Neutrophil (primary cell): ENCODE results near the gene ITM2B.
"Not testable (repeated sequence)": the region's sequence is repeated elsewhere in the genome, so short reads cannot be mapped to it uniquely, and the experiment has no call there.

Source experiments
- H3K27ac ChIP-seq: fragments of 200-600 bp; sonication (generic); 2 replicates; pipeline ENCODE4 v1.5.1; 2016; ENCODE audit warnings: mild to moderate bottlenecking, moderate library complexity
- H3K27me3 ChIP-seq: fragments of 200-600 bp; sonication (generic); 2 replicates; pipeline ENCODE4 v1.6.0; 2016; ENCODE audit warnings: mild to moderate bottlenecking
- H3K36me3 ChIP-seq: fragments of 200-600 bp; sonication (generic); 2 replicates; pipeline ENCODE4 v1.5.1; 2017
- H3K4me1 ChIP-seq, 2 experiments: fragments of 200-600 bp in 1 of 2; sonication (generic) in 1 of 2; 1 replicate in 1 of 2; 2 replicates in 1 of 2; pipeline versions ENCODE4 v1.5.1 to v1.6.1; 2013 to 2016; ENCODE audit warnings: low read depth in 1 of 2, low read length in 1 of 2, mild to moderate bottlenecking in 1 of 2, moderate library complexity in 1 of 2; ENCODE audit not compliant: control insufficient read depth in 1 of 2, insufficient read depth in 1 of 2
- H3K4me3 ChIP-seq, 2 experiments: fragments of 200-600 bp in 1 of 2; sonication (generic) in 1 of 2; 1 replicate in 1 of 2; 2 replicates in 1 of 2; pipeline ENCODE4 v1.5.1; 2013 to 2016; ENCODE audit warnings: low read depth in 1 of 2, low read length in 1 of 2, mild to moderate bottlenecking in 1 of 2, moderate library complexity in 1 of 2
- H3K9me3 ChIP-seq: fragments of 200-600 bp; sonication (generic); 2 replicates; pipeline ENCODE4 v1.5.1; 2016
- CTCF ChIP-seq: fragments of 200-600 bp; sonication (generic); IDR thresholded peaks from 2 replicates; pipeline ENCODE4 v1.5.1; 2016; ENCODE audit warnings: antibody characterized with exemption

ITM2B gene

GRCh38 chr13:48201044-48201443, 32.0 kb upstream of the ITM2B start:
- H3K4me3 ChIP-seq, result no peak overlapping the region
- H3K27me3 ChIP-seq, result no peaks in the 10 kb centered on the region
- H3K4me1 ChIP-seq, result no peaks in the 10 kb centered on the region
- H3K36me3 ChIP-seq, result no peaks in the 10 kb centered on the region
- no peak for TF ChIP-seq CTCF
- H3K27ac ChIP-seq, result no peak overlapping the region
- H3K9me3 ChIP-seq, result no peaks in the 10 kb centered on the region

GRCh38 chr13:48207207-48207606, 25.8 kb upstream of the ITM2B start:
- not testable (repeated sequence) for H3K4me3 ChIP-seq, H3K27me3 ChIP-seq, H3K9me3 ChIP-seq, H3K4me1 ChIP-seq, H3K36me3 ChIP-seq, H3K27ac ChIP-seq

GRCh38 chr13:48210178-48210577, 22.8 kb upstream of the ITM2B start:
- H3K9me3 ChIP-seq, result no peaks in the 10 kb centered on the region
- no peaks in the 10 kb centered on the region for H3K4me1 ChIP-seq
- H3K4me3 ChIP-seq, result no peak overlapping the region
- no peak overlapping the region for H3K27ac ChIP-seq
- H3K27me3 ChIP-seq, result no peaks in the 10 kb centered on the region
- no peaks in the 10 kb centered on the region for H3K36me3 ChIP-seq
- no peak for TF ChIP-seq CTCF

GRCh38 chr13:48214519-48215121, 18.4 kb upstream of the ITM2B start:
- Histone ChIP-seq H3K4me3 (no peak overlapping the region), H3K27ac (no peak overlapping the region), H3K36me3 (no peaks in the 10 kb centered on the region), H3K9me3 (peaks cover 9% of the 10 kb centered on the region), H3K27me3 (no peaks in the 10 kb centered on the region), H3K4me1 (peaks cover 7 to 8% of the 10 kb centered on the region in 2 experiments)
- no peak for TF ChIP-seq CTCF

GRCh38 chr13:48215511-48216203, 17.3 kb upstream of the ITM2B start:
- H3K4me1 ChIP-seq, result peaks cover 17 to 18% of the 10 kb centered on the region in 2 experiments
- H3K36me3 ChIP-seq, H3K4me3 ChIP-seq, H3K9me3 ChIP-seq, H3K27ac ChIP-seq, H3K27me3 ChIP-seq: not testable (repeated sequence)

GRCh38 chr13:48216204-48216711, 16.7 kb upstream of the ITM2B start:
- Histone ChIP-seq H3K4me3 (no peak overlapping the region), H3K27ac (no peak overlapping the region), H3K27me3 (no peaks in the 10 kb centered on the region), H3K36me3 (no peaks in the 10 kb centered on the region), H3K9me3 (peaks cover 9% of the 10 kb centered on the region), H3K4me1 (peaks cover 23 to 24% of the 10 kb centered on the region in 2 experiments)
- no peak for TF ChIP-seq CTCF
